DMS153 treated with DMSO at 0.1 percent for 48 hours (cell line): Measurements from ENCODE around the gene ZSCAN32.

Experiments used
- DNase-seq: peaks from one replicate; lab custom pipeline; 2025; ENCODE audit not compliant: unreplicated experiment; lab: John Stamatoyannopoulos, UW

Gene ZSCAN32

GRCh38 chr16:3358871-3359270 is 41.9 kb downstream of the ZSCAN32 start:
- DNase-seq = no peak

- no peak for DNase-seq
Observed at GRCh38 chr16:3356118-3356517, 44.7 kb downstream of the ZSCAN32 start.

- no peak for DNase-seq
Observed at GRCh38 chr16:3355589-3355988, 45.2 kb downstream of the ZSCAN32 start, which contains the start of gene OR2C1. Gene OR2C1 (plus strand): TSS chr16:3355889. CDS start chr16:3355941, 52 bp downstream.

- DNase-seq = no peak
Observed at GRCh38 chr16:3349175-3349574, 51.6 kb downstream of the ZSCAN32 start.

GRCh38 chr16:3348547-3349167 is 52.1 kb downstream of the ZSCAN32 start:
- DNase-seq = no peak

- no peak for DNase-seq
Observed at GRCh38 chr16:3347586-3347985, 53.2 kb downstream of the ZSCAN32 start.

- DNase-seq = no peak
Observed at GRCh38 chr16:3346041-3346440, 54.8 kb downstream of the ZSCAN32 start.
